Kidney (tissue), 14 donors: ENCODE data around the gene ADH1C. TPM values are rescaled to one million over a fixed set of nuclear protein-coding genes. Genes with fewer than 3 reads are reported as not detected.
"Not testable (repeated sequence)": the region's sequence is repeated elsewhere in the genome, so short reads cannot be mapped to it uniquely, and the experiment has no call there.

ENCODE experiments used
- DNase-seq, 5 donors: peaks; one replicate each; pipeline ENCODE4 v3.0.0-alpha.2; 2013 to 2020
- FAIRE-seq: peaks from 2 replicates; lab custom pipeline; 2012; peaks lifted over from hg19 to GRCh38; lab: Jason Lieb, UNC
- H3K27ac ChIP-seq, 2 donors: one replicate each; pipeline ENCODE4 v1.7.0; 2013; ENCODE audit warnings: low read depth in 2 of 2, low read length in 2 of 2, inconsistent platforms in 1 of 2
- H3K27me3 ChIP-seq: one replicate; pipeline ENCODE4 v1.7.1; 2013; ENCODE audit warnings: low read length, inconsistent platforms; ENCODE audit not compliant: control insufficient read depth, insufficient read depth
- H3K36me3 ChIP-seq, 3 donors: one replicate each; pipeline versions ENCODE4 v1.7.0 to v1.7.1; 2013; ENCODE audit warnings: low read length in 3 of 3, control low read depth in 1 of 3, inconsistent platforms in 1 of 3; ENCODE audit not compliant: insufficient read depth in 3 of 3, control insufficient read depth in 2 of 3
- H3K4me1 ChIP-seq, 3 donors: one replicate each; pipeline versions ENCODE4 v1.7.0 to v1.7.1; 2013; ENCODE audit warnings: low read length in 3 of 3, inconsistent platforms in 1 of 3, low read depth in 1 of 3; ENCODE audit not compliant: control insufficient read depth in 2 of 3, insufficient read depth in 2 of 3
- H3K4me3 ChIP-seq, 3 donors: one replicate each; pipeline versions ENCODE4 v1.7.0 to v1.8.1; 2013; ENCODE audit warnings: low read length in 3 of 3, control low read depth in 1 of 3, inconsistent platforms in 1 of 3
- H3K9ac ChIP-seq, 3 donors: one replicate each; pipeline versions ENCODE4 v1.7.0 to v1.7.1; 2013; ENCODE audit warnings: low read length in 3 of 3, control low read depth in 1 of 3, inconsistent platforms in 1 of 3
- H3K9me3 ChIP-seq, 3 donors: one replicate each; pipeline versions ENCODE4 v1.7.0 to v1.7.1; 2013; ENCODE audit warnings: low read length in 3 of 3, control low read depth in 1 of 3, inconsistent platforms in 1 of 3; ENCODE audit not compliant: control insufficient read depth in 2 of 3, insufficient read depth in 1 of 3
- intact Hi-C: fragments of 100-400 bp; cut with DNase I; formaldehyde crosslinking; loops from one replicate; pipeline ENCODE4 v1.11.1; 2022
- polyA plus RNA-seq: library from polyadenylated mRNA; stranded (reverse); fragments of 350-450 nt; fragmentation: Illumina TruSeq; extraction: RNeasy Lipid Tissue Mini Kit (QIAGEN cat#74804); gene quantifications from one replicate; pipeline ENCODE4 v1.2.3, GENCODE V29; 2014; ENCODE audit warnings: low read depth, low replicate concordance; ENCODE audit not compliant: insufficient read depth
- total RNA-seq: library from RNA; stranded (reverse); fragmentation: NEBNext Ultra II Directional; extraction: Animal tissue kit (Norgen Biotek cat#: 25700); gene quantifications from one replicate; pipeline ENCODE4 v1.2.1, GENCODE V29; 2021
- TF ChIP-seq, protein P1 (sequence below): IDR thresholded peaks from 3 replicates; pipeline ENCODE4 v1.5.1; 2012; ENCODE audit warnings: mild to moderate bottlenecking, moderate library complexity, borderline replicate concordance; ENCODE audit not compliant: insufficient read depth; ENCODE audit errors: extremely low read depth
- donor health status: control.
- donor health status: control.
- donor health status: control.
- donor health status: control.
- donor health status: control.
- donor health status: DM: yes; HTN: yes; CAD: no.
- donor health status: Normal renal cell carcinoma (clear cell type).

Gene ADH1C
- total and polyA plus RNA-seq, 2 donors from 2014 or later, result 9.3 to 28.1 TPM

GRCh38 chr4:99321241-99322191 is 31.0 kb downstream of the ADH1C start, which contains the start of gene ADH1B:
Gene ADH1B (minus strand): TSS chr4:99321401. CDS start chr4:99321331, 70 bp downstream.
- intact Hi-C loops, result no loop called here
- no peak for FAIRE-seq
- Histone ChIP-seq H3K4me1 (no peaks in the 10 kb centered on the region), H3K9me3 (no peaks in the 10 kb centered on the region), H3K27ac (no peak within 1 kb of the TSS), H3K36me3 (no peaks in the 10 kb centered on the region), H3K9ac (no peak within 1 kb of the TSS), H3K27me3 (no peaks in the 10 kb centered on the region), H3K4me3 (peak within 1 kb of the TSS; percentile 18 to 39 (median 21))
- peak in 2 of 5 donors; percentile 5 to 34 for DNase-seq
- TF ChIP-seq, protein P1, sequence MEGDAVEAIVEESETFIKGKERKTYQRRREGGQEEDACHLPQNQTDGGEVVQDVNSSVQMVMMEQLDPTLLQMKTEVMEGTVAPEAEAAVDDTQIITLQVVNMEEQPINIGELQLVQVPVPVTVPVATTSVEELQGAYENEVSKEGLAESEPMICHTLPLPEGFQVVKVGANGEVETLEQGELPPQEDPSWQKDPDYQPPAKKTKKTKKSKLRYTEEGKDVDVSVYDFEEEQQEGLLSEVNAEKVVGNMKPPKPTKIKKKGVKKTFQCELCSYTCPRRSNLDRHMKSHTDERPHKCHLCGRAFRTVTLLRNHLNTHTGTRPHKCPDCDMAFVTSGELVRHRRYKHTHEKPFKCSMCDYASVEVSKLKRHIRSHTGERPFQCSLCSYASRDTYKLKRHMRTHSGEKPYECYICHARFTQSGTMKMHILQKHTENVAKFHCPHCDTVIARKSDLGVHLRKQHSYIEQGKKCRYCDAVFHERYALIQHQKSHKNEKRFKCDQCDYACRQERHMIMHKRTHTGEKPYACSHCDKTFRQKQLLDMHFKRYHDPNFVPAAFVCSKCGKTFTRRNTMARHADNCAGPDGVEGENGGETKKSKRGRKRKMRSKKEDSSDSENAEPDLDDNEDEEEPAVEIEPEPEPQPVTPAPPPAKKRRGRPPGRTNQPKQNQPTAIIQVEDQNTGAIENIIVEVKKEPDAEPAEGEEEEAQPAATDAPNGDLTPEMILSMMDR, result no peak

DNA sequence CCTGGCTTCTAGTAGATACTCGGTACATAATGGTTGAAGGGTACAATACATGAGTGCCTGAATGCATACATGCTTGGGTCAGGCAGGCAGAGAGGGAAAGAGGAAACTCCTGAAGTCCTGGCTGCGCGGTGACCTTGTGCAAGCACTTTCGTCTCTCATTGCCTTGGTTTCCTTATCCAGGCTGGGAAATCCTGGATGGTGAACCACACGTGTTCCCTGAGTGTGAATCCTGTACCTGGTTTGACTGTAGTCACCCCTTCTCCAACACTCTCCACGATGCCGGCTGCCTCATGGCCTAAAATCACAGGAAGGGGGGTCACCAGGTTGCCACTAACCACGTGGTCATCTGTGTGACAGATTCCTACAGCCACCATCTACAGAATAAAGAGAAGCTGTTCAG is 34.7 kb downstream of the ADH1C start:
- H3K9ac ChIP-seq, H3K27me3 ChIP-seq, DNase-seq, H3K9me3 ChIP-seq, H3K36me3 ChIP-seq, H3K4me3 ChIP-seq, H3K4me1 ChIP-seq, FAIRE-seq, intact Hi-C loops: not testable (repeated sequence)
- H3K27ac ChIP-seq, result peak overlapping the region in 1 of 2 donors; percentile 38

- TF ChIP-seq, protein P1, result no peak
- H3K9me3 ChIP-seq, result no peaks in the 10 kb centered on the region
- intact Hi-C loops, result no loop called here
- FAIRE-seq (no peak), DNase-seq (no peak)
- H3K27me3 ChIP-seq, result no peaks in the 10 kb centered on the region
- no peak overlapping the region for H3K27ac ChIP-seq
- no peak overlapping the region for H3K9ac ChIP-seq
- no peaks in the 10 kb centered on the region for H3K36me3 ChIP-seq
- H3K4me1 ChIP-seq, result no peaks in the 10 kb centered on the region
- H3K4me3 ChIP-seq, result no peak overlapping the region
Observed at GRCh38 chr4:99317354-99317753, 35.2 kb downstream of the ADH1C start.

- no peaks in the 10 kb centered on the region for H3K4me1 ChIP-seq
- intact Hi-C loops, result no loop called here
Observed at GRCh38 chr4:99315839-99316238, 36.7 kb downstream of the ADH1C start.

More at GRCh38 chr4:99315839-99316238, 36.7 kb downstream of the ADH1C start:
- TF ChIP-seq, protein P1, result no peak
- Histone ChIP-seq H3K9ac (no peak overlapping the region), H3K36me3 (no peaks in the 10 kb centered on the region), H3K9me3 (no peaks in the 10 kb centered on the region), H3K27ac (no peak overlapping the region), H3K27me3 (no peaks in the 10 kb centered on the region), H3K4me3 (no peak overlapping the region)
- DNase-seq (no peak), FAIRE-seq (no peak)
